Measurements from ENCODE around the gene NBPF15. TPM values are rescaled to one million over a fixed set of nuclear protein-coding genes. Genes with fewer than 3 reads are reported as not detected.

NBPF15 gene
- total RNA-seq, 1 experiment from 2014 or later = 41.4 TPM

Other genes with a start within 250 kb of the NBPF15 start
- not detected in 2 replicates for gene PPIAL4E, start 88.0 kb downstream of the NBPF15 start, total RNA-seq (2014; rRNA removed)
- not detected in 2 replicates for gene PPIAL4F, start 131.2 kb upstream of the NBPF15 start, total RNA-seq (2014; rRNA removed)

All from LHCN-M2 (cell line).